ENCODE measurements around the gene ARHGDIG.

DNA sequence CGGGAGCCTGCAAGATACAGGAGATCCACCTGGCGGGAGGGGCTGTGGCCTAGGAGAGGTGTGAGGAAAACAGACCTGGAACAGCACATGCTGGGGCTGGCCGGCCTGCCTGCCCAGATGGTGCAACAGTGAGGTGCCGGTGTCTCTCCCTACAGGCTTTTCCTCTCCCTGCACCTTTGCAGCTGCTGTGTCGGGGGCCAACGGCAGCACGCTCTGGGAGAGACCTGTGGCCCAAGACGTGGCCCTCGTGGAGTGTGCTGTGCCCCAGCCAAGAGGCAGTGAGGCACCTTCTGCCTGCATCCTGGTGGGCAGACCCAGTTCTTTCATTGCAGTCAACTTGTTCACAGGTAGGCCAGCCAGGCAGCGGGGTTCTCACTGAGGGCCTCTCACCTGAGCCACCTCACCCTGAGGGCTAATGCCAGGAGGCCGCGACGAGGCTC lies 20.6 kb upstream of the ARHGDIG start:
- TF ChIP-seq, protein P1, sequence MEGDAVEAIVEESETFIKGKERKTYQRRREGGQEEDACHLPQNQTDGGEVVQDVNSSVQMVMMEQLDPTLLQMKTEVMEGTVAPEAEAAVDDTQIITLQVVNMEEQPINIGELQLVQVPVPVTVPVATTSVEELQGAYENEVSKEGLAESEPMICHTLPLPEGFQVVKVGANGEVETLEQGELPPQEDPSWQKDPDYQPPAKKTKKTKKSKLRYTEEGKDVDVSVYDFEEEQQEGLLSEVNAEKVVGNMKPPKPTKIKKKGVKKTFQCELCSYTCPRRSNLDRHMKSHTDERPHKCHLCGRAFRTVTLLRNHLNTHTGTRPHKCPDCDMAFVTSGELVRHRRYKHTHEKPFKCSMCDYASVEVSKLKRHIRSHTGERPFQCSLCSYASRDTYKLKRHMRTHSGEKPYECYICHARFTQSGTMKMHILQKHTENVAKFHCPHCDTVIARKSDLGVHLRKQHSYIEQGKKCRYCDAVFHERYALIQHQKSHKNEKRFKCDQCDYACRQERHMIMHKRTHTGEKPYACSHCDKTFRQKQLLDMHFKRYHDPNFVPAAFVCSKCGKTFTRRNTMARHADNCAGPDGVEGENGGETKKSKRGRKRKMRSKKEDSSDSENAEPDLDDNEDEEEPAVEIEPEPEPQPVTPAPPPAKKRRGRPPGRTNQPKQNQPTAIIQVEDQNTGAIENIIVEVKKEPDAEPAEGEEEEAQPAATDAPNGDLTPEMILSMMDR (IDR thresholded peaks at IDR 0.05; ENCODE audit: insufficient read depth, low read length, poor library complexity, severe bottlenecking) = no peak
- TF ChIP-seq EZH2phosphoT487 (conservative IDR thresholded peaks at IDR 0.05; ENCODE audit: low read length) = no peak

All from SU-DHL-6 (cell line).